ENCODE results near the gene IQSEC1. TPM values are rescaled to one million over a fixed set of nuclear protein-coding genes. Genes with fewer than 3 reads are reported as not detected.

Gene IQSEC1
- total RNA-seq, 6 experiments from 2014 or later = 21.1 to 25.1 (median 21.9) TPM

DNA sequence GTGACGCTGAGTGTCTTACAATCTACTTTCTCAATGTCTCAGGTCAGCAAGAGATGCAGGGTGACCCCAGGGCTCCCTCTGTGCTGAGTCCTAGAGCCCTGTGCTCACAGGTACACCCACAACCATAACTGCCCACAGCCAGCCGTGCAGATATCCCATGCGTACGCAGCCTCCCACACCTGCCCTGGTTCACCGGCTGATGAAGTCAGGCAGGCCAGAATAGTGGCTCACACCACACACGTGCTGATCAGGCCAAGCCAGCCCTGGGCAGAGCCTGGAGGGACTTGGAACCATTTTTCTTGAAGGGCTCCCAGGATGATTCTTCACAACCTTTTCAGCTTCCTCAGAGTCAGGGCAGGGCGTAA, 168.3 kb downstream of the IQSEC1 start:
- H3K4me1 Mint-ChIP-seq (ENCODE audit: low read depth) = no peaks in the 10 kb centered on the region
- no peaks in the 10 kb centered on the region; the same call in 1 of the 2 replicates for H3K27me3 Mint-ChIP-seq (ENCODE audit: insufficient read depth)

DNA sequence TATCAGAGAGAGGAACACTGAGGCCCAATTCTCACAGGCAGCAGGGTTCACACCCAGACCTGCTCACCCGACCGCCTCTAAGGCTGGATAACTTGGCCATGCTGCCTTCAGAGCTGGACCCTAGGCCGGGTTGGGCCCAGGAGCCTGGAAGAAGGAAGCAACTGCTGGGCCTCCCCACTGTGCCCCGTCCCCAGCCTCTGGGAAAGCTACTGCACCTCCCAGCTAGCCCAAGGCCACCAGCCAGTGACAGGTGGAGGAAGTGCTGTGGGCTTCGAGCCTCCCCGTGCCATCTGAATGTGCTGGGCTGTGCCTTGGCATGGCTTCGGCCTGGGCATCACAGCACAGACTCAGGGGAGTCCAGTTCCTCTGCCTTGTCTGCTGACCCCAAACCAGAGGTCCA, 169.3 kb downstream of the IQSEC1 start:
- Mint-ChIP-seq H3K27me3 (ENCODE audit: insufficient read depth) (no peaks in the 10 kb centered on the region; the same call in 1 of the 2 replicates), H3K9me3 (no peaks in the 10 kb centered on the region)

More for the DNA sequence above, 168.3 kb downstream of the IQSEC1 start:
- peaks cover 4% of the 10 kb centered on the region; the same call in 1 of the 2 replicates for H3K36me3 Mint-ChIP-seq (ENCODE audit: low read depth)
- DNase-seq = no peak
- no peak overlapping the region for H3K27ac Mint-ChIP-seq
- no peak overlapping the region for H3K4me3 Mint-ChIP-seq
- no peaks in the 10 kb centered on the region for H3K9me3 Mint-ChIP-seq
- TF ChIP-seq, protein P1, sequence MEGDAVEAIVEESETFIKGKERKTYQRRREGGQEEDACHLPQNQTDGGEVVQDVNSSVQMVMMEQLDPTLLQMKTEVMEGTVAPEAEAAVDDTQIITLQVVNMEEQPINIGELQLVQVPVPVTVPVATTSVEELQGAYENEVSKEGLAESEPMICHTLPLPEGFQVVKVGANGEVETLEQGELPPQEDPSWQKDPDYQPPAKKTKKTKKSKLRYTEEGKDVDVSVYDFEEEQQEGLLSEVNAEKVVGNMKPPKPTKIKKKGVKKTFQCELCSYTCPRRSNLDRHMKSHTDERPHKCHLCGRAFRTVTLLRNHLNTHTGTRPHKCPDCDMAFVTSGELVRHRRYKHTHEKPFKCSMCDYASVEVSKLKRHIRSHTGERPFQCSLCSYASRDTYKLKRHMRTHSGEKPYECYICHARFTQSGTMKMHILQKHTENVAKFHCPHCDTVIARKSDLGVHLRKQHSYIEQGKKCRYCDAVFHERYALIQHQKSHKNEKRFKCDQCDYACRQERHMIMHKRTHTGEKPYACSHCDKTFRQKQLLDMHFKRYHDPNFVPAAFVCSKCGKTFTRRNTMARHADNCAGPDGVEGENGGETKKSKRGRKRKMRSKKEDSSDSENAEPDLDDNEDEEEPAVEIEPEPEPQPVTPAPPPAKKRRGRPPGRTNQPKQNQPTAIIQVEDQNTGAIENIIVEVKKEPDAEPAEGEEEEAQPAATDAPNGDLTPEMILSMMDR (IDR thresholded peaks at IDR 0.05) = no peak

DNA sequence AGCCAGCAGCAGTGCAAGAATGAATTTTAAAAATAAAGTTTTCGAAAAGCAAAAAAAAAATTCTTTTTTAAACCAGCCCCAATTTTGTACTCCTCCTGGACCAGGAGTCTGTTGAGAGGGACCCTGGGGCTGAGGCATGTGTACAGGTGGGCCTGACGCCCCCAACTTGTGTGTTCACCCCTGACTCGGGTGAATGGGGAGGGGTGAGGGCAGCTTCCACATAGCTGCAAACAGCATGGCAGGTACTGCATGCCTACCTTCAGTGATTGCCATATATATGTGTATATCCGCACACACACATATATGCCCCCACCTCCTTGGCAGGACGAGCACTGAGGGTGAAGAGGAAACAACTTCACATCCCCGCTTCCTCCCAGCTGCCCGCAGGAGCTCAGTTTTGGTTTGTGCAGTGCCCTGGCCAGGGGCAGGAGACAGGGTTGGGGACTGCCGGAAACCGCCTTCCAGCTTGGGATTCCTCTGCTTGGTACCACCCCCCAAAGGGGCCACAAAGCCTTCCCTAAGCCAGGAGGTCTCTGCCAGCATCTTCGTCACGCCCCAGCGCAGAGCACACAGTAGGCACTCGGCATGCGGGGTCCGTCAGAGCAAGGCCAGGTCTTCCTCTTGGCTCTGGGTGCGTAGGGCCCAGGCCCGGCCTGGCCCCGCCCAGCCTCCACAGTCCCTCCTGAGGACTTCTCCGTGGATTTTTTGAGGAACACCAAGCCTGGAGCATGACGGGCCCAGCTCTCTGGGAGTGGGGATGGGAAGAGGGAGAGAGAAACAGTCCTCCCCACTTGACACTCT, 170.0 kb downstream of the IQSEC1 start:
- Mint-ChIP-seq H3K27me3 (ENCODE audit: insufficient read depth) (no peaks in the 10 kb centered on the region; the same call in 1 of the 2 replicates), H3K27ac (no peak overlapping the region), H3K36me3 (ENCODE audit: low read depth) (peaks cover 9% of the 10 kb centered on the region; the same call in 1 of the 2 replicates), H3K4me3 (no peak overlapping the region), H3K9me3 (no peaks in the 10 kb centered on the region), H3K4me1 (ENCODE audit: low read depth) (no peaks in the 10 kb centered on the region)
- DNase-seq = no peak
- TF ChIP-seq, protein P1 (IDR thresholded peaks at IDR 0.05) = no peak

More for the DNA sequence above, 169.3 kb downstream of the IQSEC1 start:
- Mint-ChIP-seq H3K4me3 (no peak overlapping the region), H3K36me3 (ENCODE audit: low read depth) (peaks cover 9% of the 10 kb centered on the region; the same call in 1 of the 2 replicates), H3K27ac (no peak overlapping the region), H3K4me1 (ENCODE audit: low read depth) (no peaks in the 10 kb centered on the region)
- TF ChIP-seq, protein P1 (IDR thresholded peaks at IDR 0.05) = no peak
- DNase-seq = no peak

DNA sequence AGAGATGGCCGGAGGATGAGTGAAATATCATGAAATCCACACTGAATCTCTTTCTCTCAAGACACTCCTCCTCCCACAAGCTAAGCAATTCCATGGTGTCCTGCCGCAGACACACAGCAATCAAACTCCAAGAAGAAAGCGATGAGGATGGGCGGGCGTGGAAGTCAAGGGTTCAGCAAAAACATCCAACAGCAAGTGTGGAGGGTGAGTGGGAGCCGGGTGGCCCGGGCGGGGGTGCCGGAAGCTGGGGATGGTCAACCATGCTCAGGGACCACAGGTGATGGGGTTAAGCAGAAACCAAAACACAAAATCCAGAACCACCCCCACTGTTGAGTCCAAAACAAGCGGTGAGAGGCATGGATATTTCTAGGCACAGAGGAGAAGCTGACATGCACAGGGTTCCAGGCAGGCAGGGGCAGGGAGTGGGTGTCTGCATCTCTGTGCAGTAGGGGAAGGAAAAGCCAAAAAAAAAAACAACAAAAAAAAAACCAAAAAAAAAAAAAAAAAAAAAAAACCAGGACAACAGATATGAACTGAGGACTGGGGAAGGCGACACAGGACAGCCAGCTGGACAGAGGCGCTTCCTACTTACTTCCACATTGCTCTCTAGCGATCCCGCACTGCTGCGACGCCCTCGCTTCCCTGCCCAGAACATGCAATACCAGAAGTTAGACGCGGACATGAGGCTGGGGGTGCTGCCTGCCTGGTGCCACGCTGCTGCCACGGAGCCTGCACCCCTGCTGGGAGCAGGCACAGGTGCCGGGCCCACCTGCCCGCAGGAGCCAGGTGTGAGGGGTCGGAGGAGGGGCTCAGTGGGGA, 170.8 kb downstream of the IQSEC1 start:
- Mint-ChIP-seq H3K27me3 (ENCODE audit: insufficient read depth) (no peaks in the 10 kb centered on the region; the same call in 1 of the 2 replicates), H3K27ac (no peak overlapping the region), H3K4me3 (no peak overlapping the region), H3K9me3 (no peaks in the 10 kb centered on the region), H3K36me3 (ENCODE audit: low read depth) (peaks cover 9% of the 10 kb centered on the region; the same call in 1 of the 2 replicates), H3K4me1 (ENCODE audit: low read depth) (no peaks in the 10 kb centered on the region)
- DNase-seq = no peak
- TF ChIP-seq, protein P1 (IDR thresholded peaks at IDR 0.05) = no peak

DNA sequence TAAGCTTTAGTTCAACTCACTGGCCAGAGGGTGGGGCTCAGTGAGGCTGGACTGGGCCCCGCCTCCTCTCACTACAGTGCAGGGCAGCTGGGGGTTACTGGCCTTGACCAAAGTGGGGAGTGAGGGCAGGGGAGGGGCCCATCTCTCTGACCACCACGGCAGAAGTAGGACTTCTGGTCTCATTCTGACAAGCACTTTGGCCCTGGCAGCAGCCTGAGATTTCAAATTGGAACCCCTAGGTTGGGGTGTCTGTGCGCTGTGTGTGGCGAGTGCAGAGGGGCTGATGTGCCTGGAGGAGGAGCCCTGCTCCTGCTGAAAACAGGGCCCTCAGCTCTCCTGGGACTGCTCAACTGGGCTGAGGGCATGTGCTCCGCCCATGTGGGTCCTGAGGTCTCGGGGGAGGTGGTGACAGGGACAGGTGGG, 171.6 kb downstream of the IQSEC1 start:
- no peaks in the 10 kb centered on the region for H3K9me3 Mint-ChIP-seq
- peaks cover 6% of the 10 kb centered on the region for H3K27me3 Mint-ChIP-seq (ENCODE audit: insufficient read depth)
- DNase-seq = no peak
- TF ChIP-seq, protein P1 (IDR thresholded peaks at IDR 0.05) = no peak
- no peaks in the 10 kb centered on the region for H3K4me1 Mint-ChIP-seq (ENCODE audit: low read depth)
- peaks cover 9% of the 10 kb centered on the region; the same call in 1 of the 2 replicates for H3K36me3 Mint-ChIP-seq (ENCODE audit: low read depth)
- no peak overlapping the region for H3K4me3 Mint-ChIP-seq
- H3K27ac Mint-ChIP-seq = no peak overlapping the region

Data from HFFc6 (cell line).